Stimulated activated CD4-positive, alpha-beta T cell treated with anti-CD3 and anti-CD28 coated beads, Interleukin-1b, Interleukin-23, amount 100 ng/mL, for 4 hours (primary cell): ENCODE measurements around the gene PRR14L.
A peak's percentile ranks its signal among the peaks of the same experiment; 100 is the strongest.

Experiments
- DNase-seq, 2 donors: peaks; one replicate each; pipeline ENCODE4 v3.0.0-alpha.2; 2020; ENCODE audit warnings: low read depth in 2 of 2

PRR14L gene

DNA sequence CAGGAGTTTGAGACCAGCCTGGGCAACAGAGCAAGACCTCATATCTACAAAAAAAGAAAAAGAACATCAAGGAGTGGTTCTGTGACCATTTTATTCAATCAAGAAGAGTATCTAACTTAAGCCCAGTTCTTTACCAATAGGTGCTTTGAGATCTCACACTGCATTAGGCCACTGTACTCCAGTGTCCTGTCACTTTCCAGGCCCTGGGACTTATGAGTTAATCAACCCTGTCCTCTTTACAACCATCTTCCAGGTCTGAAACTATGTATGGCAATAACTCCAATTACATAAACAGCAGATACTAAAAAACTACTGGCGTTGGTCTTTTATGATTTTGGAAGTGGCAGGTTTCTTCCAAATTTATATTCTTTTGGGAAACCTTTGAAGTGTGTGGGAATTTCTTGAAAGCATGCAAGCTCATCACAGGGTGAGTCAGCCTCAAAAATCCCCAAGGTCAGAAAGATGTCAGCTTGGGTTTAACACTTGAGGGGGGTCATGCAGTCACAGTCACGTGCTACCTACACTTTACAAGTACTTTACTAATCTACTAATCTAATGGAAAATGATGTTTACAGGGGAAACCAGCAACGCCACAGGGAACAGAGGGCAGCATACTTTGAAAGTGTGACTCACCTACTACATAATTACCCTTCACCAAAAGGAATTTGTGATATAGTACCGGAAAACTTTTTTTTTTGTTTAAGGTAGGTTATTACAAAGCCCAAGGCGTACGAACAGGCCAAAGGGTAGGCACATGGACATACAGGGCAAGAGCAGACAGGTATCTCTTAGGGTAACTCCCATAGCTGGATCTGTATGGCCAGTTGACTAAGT is 103.5 kb downstream of the PRR14L start:
- DNase-seq, result peak in 1 of 2 donors; percentile 34

DNA sequence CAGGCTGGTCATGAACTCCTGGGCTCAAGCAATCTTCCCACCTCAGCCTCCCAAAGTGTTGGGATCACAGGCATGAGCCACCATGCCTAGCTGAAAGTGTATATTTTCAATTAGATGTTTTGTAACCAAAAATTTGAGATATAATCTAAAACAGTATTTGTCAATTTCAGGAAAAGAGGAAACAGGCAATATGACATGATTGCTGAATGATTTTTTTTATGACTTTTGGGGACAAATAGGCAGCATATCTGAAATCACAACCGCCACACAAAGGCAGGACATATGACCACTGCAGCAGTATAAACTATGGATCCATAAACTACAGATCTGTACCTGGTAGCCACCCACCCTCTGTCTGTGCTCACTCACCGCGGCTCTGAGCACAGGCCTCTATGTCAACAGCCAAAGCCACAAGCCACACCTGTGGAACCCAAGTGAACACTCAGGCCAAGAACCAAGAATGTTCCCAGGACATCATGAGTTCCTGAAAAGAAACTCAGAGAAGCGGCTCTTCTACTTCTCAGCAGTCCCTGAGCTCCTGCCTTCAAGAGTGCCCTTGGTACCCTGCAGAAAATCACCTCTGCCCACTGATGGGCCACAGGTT is 110.4 kb downstream of the PRR14L start:
- no peak for DNase-seq

DNA sequence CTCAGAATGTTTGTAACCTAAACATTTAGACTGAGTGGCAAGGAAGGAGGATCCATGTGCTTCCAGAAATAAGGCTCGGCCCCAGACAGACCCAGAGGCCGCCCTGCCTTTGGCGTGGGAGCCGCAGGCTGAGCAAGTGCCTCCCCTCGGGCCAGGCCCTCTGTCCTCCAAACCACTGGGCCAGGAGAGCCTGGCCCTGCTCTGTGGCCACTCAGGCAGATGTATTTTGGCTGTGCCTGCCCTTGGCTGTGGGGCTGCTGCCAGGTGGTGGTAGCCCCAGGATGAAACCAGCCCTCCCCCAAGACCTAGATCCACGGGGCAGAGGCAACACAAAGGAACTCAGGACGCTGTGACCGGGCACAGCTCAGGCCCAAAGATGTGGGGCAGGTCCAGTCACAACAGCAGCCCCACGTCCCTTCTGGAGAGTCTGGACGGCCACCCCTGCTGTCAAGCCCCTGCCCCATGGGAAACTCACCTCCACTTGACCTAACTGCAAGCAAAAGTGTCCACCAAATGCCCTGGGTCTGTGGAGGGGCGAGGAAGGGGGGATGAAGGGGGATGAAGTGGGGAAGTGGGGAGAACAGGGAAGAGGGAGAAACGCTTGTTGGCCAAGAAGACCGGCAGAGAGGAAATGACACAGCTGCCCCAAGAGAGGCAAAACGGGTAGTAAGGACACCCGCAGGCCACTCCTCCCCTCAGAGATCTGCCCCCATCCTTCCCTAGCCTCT is 111.9 kb downstream of the PRR14L start:
- no peak for DNase-seq

DNA sequence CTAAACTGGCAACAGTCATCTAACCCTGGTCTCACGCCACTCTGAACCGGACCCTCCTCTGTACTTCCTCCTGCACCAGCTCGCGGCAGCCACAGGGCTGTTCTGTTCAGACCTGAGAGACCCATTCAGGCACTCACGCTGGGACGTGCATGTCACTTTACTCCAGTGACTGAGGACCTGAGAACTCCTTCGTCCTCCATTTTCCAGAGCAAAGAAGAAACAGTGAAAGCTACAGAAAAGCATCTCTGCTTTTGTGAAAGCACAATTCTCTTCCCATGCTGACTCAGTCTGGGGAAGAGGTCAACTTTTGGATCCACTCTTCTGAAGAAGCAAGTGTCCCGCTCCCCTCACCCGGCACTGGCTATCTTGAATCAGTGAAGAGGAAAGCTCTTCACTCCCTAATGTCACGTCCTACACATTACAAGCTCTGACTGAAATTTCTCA is 112.5 kb downstream of the PRR14L start:
- no peak for DNase-seq

DNA sequence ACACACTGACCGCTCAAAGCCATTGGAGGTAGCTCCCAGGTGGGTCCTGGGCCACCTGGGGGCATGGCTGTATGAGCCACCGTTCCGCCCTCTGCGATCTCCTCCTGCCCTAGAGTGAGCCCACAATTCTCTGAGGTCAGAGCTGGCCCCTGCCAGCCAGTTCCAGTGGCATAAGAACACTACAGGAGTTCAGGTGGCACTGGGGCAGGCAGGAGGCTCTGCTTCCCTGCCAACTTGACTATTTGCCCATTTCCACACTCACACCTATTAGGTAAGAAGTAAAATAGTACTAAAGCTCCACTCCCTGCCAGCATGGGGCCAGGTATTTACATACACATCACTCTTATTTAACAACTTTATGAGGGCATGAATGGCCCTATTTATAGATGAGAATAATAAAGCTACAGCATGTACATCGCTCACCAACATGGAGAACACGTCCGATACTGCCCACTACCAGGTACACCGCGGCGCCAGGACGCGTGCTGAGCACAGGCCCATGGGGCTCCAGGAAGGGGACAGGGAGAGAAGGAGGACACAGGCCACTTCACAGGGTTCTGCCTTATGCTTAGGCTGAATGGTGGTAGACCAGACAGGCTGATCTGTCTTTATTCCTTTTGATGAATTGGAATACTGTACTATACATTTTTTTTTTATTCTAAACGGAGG is 114.2 kb downstream of the PRR14L start:
- no peak for DNase-seq

DNA sequence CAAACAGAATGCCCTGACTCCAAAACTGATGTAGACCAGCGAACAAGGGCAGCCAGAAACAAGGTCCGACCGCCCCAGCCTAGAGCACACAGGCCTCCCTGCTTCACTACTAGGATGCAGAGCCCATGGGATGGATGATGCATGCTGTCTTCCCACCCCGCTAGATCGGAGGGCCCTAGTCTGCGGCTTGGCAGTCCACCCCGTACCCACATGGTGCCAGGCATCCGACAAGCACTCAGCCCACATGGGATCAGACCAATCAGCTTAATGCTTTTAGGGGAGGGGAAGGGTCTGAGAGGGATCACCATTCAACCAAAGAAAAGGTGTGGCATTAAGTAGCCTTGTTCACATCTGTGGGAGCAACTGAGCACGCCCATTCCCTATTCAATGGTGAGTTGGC is 118.5 kb downstream of the PRR14L start:
- no peak for DNase-seq
